Skeletal muscle cell (primary cell): ENCODE data around the gene SCMH1.
"Not testable (repeated sequence)": the region's sequence is repeated elsewhere in the genome, so short reads cannot be mapped to it uniquely, and the experiment has no call there.

Experiments
- DNase-seq: peaks from one replicate; pipeline ENCODE4 v3.0.0-alpha.2; 2010; ENCODE audit warnings: low read depth
- H3K4me3 ChIP-seq: 2 replicates; pipeline ENCODE4 v1.5.1; 2011; ENCODE audit warnings: low read depth, mild to moderate bottlenecking, control low read depth, low read length, moderate library complexity

Gene SCMH1

DNA sequence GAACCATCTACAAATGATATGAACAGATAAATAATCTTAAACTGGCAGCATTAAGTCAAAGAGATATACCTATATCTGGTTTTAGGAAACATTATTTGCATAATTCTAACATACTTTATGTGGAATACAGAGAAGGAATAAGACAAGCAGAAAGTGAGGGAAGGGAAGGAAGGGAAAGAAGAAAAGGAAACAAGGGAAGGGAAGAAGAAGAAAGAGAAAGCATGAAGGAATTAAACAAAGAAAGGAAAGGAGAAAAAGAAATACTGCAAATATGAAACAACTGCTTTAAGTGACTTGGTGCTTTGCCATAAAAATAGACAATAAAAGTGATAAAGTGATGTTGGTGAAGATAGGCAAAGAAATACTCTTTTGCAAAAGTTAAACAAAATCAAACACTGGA lies 20.1 kb downstream of the SCMH1 start:
- H3K4me3 ChIP-seq, result no peak overlapping the region
- no peak for DNase-seq

- H3K4me3 ChIP-seq, result no peak overlapping the region
- DNase-seq, result no peak
These were observed 24.0 kb downstream of the SCMH1 start for GRCh38 chr1:41218152-41218551.

DNA sequence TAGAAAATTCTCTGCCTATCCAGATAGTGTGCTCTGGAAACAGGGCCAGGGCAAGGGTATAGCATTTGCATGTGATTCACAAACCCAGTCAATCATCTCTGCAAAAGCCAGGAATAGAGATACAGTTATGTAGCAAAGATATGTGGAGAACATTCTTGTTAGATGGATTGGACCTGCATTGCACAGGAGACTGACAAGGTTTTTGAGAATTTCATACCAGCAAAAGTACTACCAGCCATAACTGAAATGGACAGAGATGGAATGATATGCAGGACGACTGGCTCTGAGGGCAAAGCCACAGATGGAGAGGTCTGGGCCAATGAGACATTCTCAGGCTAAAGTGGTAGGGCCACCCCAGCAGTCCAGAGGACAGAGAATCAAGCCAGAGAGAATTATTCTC lies 24.7 kb downstream of the SCMH1 start:
- no peak overlapping the region for H3K4me3 ChIP-seq
- no peak for DNase-seq

DNA sequence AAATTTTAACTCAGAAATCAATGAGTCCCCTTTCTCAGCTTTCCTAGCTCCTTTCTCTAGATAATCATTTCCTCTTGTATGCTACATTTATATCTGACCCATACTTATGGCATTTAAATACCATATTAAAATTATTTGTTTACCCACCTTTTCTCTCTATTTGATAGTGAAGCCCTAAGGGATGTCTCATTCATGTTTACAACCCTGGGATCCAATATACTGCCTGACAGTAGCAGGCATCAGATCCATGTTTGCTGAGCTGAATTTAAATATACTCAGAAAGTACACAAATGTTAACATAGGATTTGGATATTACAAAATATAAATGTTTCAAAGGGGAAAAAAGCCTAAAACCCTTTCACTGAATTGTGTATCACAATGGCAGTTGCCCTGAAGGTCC lies 26.5 kb downstream of the SCMH1 start:
- no peak for DNase-seq
- H3K4me3 ChIP-seq, result no peak overlapping the region

- no peak for DNase-seq
- H3K4me3 ChIP-seq, result no peak overlapping the region
These were observed 28.8 kb downstream of the SCMH1 start for GRCh38 chr1:41213341-41213740.

- H3K4me3 ChIP-seq, result not testable (repeated sequence)
These were observed 30.5 kb downstream of the SCMH1 start for GRCh38 chr1:41211608-41212007.

GRCh38 chr1:41207053-41207452 lies 35.1 kb downstream of the SCMH1 start:
- not testable (repeated sequence) for DNase-seq, H3K4me3 ChIP-seq

More at GRCh38 chr1:41211608-41212007, 30.5 kb downstream of the SCMH1 start:
- DNase-seq, result not testable (repeated sequence)

DNA sequence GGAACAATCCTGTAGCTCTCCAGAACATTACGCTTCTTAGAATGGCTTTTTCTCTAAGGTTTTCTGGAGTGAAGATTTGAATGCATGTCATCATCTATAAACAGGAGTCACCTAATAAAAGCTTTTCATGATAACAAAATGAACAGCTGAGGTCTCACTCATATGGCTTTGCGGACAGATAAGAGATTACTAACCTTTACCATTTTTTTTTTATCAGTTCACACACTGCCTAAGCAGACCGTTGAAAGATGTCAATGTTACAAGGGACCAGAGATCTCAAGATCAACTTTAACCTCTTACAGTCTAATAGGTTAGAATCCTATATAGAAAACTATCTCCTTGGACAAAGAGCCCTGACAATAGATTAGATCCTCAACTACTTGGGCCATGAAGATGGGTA lies 41.4 kb downstream of the SCMH1 start:
- no peak overlapping the region for H3K4me3 ChIP-seq

GRCh38 chr1:41199375-41199774 lies 42.7 kb downstream of the SCMH1 start:
- H3K4me3 ChIP-seq, result no peak overlapping the region
- DNase-seq, result no peak

More for the DNA sequence above, 41.4 kb downstream of the SCMH1 start:
- no peak for DNase-seq

GRCh38 chr1:41192456-41193178 lies 49.5 kb downstream of the SCMH1 start:
- DNase-seq, result no peak
- H3K4me3 ChIP-seq, result no peak overlapping the region

- DNase-seq, result no peak
- H3K4me3 ChIP-seq, result no peak overlapping the region
These were observed 57.7 kb downstream of the SCMH1 start for GRCh38 chr1:41184446-41184845.

- H3K4me3 ChIP-seq, DNase-seq: not testable (repeated sequence)
These were observed 63.9 kb downstream of the SCMH1 start for GRCh38 chr1:41178230-41178629.

DNA sequence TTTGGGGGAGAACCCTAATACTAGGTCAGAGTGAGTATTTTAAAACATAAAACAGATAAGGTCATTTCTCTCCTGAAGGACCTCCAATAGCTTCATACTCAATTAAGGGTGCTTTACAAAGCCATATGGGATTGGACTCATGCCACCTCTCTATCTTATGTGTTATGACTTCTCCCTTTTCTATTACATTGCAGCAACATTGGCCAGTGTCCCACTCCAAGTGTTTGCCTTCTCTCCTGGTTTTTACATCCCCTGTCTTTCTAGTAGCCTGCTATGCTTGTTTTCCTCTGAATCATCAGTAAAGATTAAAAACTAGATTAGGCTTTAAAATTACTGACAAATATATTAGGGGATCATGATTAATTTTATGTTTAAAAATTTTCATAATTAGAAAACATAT lies 66.6 kb downstream of the SCMH1 start:
- no peak overlapping the region for H3K4me3 ChIP-seq
- DNase-seq, result peak; percentile 7

DNA sequence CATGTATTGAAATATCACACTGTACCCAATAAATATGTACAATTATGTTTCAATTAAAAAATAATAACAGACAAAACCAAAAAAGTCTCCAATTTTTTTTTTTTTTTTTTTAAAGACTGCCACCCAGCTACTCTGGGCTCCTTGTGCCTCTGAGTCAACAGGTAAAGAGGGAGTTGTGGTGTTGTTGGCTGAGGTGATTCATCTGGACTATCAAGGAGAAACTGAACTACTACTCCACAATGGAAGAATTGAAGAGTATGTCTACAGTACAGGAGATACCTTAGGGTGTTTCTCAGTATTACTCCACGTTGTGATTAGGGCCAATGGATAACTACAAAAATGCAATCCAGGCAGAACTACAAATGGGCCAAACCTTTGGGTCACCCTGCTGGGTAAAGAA lies 67.9 kb downstream of the SCMH1 start:
- H3K4me3 ChIP-seq, result no peak overlapping the region
- no peak for DNase-seq

DNA sequence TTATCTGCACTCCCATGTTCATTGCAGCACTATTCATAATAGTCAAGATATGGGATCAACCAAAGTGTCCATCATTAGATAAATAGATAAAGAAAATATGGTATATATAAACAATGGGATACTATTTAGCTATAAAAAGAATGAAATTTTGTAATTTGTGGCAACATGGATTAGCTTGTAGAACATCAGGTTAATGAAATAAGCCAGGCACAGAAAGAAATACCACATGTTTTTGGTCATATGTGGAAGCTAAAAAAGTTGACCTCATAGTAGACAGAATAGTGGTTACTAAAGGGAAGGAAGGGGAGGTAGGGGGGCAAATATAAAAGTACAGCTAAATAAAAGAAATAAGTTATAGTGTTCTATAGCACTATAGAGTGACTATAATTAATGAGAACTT lies 68.5 kb downstream of the SCMH1 start:
- no peak for DNase-seq

GRCh38 chr1:41171266-41171874 lies 70.7 kb downstream of the SCMH1 start:
- no peak for DNase-seq
- no peak overlapping the region for H3K4me3 ChIP-seq

More for the DNA sequence above, 68.5 kb downstream of the SCMH1 start:
- H3K4me3 ChIP-seq, result no peak overlapping the region

DNA sequence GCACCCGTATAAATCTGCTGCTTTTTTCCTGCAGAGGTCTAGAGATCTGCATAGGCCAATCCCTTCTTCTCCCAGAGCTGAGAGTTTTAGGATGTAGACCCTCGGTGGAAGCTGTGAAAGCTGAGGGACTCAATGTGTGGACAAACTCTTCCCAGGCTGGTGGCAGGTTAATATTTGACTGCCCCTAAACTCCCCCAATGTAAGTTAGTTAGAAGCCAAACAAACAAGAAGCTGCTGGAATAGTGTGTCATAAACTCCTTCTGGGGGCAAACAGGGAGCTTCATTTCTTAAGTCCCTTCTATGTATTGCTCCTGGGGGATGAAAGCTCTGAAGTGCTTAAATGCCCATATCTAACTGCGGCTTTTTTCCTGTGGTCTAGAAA lies 72.3 kb downstream of the SCMH1 start:
- no peak for DNase-seq
- no peak overlapping the region for H3K4me3 ChIP-seq

DNA sequence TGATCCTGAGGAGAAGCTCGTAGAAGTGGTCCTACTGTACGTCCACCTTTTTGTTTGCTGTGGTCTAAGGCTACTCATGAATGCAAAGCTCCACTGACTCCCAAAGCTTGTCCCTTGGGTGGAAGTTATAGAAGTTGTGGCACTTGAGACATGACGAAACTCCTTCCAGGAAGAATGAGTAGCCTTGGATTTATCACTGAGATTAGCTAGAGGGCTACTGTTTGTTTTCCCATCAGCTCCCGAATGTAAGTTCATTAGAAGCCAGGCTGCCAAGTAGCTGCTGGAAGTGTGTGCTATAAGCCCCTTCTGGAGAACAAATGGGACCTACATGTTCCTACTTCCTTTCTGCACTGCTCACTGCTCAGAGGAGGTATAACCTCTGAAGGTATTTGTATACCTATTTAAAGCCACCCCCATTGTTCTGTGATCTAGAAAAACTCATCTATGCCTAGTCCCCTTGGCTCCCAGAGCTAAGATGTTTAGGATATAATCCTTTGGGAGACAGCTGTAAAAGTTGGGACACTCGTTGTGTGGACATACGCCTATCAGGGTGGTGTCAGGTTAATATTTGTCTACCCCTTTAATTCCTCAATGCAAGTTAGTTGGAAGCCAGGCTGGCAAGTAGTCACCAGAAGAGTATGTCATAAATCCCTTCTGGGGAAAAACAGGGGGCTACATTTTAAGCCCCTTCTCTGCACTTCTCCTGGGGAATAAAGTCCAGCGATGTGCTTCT lies 72.9 kb downstream of the SCMH1 start:
- no peak overlapping the region for H3K4me3 ChIP-seq
- no peak for DNase-seq

DNA sequence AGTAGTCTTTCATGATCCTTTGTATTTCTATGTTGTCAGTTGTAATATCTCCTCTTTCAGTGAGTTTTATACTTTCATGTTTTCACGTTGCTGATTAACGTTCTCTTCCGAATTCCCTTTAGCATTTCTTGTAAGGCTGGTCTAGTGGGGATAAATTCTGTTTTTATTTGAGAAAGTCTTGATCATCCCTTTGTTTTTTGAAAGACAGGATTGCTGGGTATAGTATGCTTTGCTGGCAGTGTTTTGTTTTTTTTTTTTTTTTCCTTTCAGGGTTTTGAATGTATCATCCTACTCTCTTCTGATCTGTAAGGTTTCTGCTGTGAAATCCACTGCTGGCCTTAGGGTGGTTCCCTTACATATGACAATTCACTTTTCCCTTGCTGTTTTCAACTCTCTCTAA lies 74.4 kb downstream of the SCMH1 start:
- H3K4me3 ChIP-seq, result no peak overlapping the region
- no peak for DNase-seq

- DNase-seq, result no peak
- no peak overlapping the region for H3K4me3 ChIP-seq
These were observed 77.4 kb downstream of the SCMH1 start for GRCh38 chr1:41164727-41165126.

DNA sequence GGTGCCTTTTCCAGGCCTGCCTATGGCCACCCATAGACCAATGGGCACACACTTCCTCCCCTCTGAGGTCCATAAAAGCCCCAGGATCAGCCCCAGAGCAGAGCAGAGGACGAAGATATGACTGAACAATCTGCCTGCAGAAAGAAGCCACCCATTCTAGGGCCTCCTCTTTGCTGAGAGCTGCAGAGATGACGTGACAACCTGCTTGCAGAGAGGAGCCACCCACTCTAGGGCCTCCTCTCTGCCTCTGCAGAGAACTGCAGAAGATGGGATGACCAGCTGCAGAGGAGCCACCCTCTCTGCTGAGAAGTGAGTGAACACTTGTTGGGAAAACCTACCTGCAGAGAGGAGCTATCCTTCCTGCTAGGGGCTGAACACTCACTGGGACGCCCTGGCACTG lies 79.7 kb downstream of the SCMH1 start:
- DNase-seq, result no peak
- H3K4me3 ChIP-seq, result no peak overlapping the region
